ENCODE results near the gene TACC2.
"Not testable (repeated sequence)": the region's sequence is repeated elsewhere in the genome, so short reads cannot be mapped to it uniquely, and the experiment has no call there.

The TACC2 gene

GRCh38 chr10:122072491-122072890, 83.5 kb downstream of the TACC2 start:
- H3K27ac ChIP-seq (ENCODE audit: low read length): no peak overlapping the region
- H4K20me1 ChIP-seq (ENCODE audit: insufficient read depth, low read length): no peaks in the 10 kb centered on the region
- no peak for ATAC-seq (ENCODE audit: insufficient read depth, low read depth)
- H3K9ac ChIP-seq (ENCODE audit: low read depth, low read length): no peak overlapping the region
- DNase-seq: no peak
- no peak overlapping the region for H3K4me2 ChIP-seq (ENCODE audit: insufficient read depth, low read length)
- no peaks in the 10 kb centered on the region for H3K9me3 ChIP-seq (ENCODE audit: insufficient read depth, low read length, severe bottlenecking)
- H3K36me3 ChIP-seq (ENCODE audit: insufficient read depth, low read length): no peaks in the 10 kb centered on the region
- H3K4me1 ChIP-seq (ENCODE audit: insufficient read depth, low read length): no peaks in the 10 kb centered on the region
- no peak overlapping the region for H3K4me3 ChIP-seq (ENCODE audit: low read depth in 1 of 2, low read length in 2 of 2)
- no peak overlapping the region for H2AFZ ChIP-seq (ENCODE audit: low read depth, low read length)
- no peak for TF ChIP-seq CTCF (IDR thresholded peaks at IDR 0.05; ENCODE audit: borderline replicate concordance, extremely low read depth, low read length, poor library complexity, severe bottlenecking)
- no peak for TF ChIP-seq EZH2 (IDR thresholded peaks at IDR 0.05; ENCODE audit: borderline replicate concordance, low read depth, low read length, severe bottlenecking)
- no peaks in the 10 kb centered on the region for H3K79me2 ChIP-seq (ENCODE audit: insufficient read depth, low read length)
- H3K27me3 ChIP-seq (ENCODE audit: insufficient read depth, low read length, poor library complexity): no peaks in the 10 kb centered on the region

GRCh38 chr10:122073508-122073907, 84.5 kb downstream of the TACC2 start:
- Histone ChIP-seq H3K79me2 (ENCODE audit: insufficient read depth, low read length) (no peaks in the 10 kb centered on the region), H3K9me3 (ENCODE audit: insufficient read depth, low read length, severe bottlenecking) (no peaks in the 10 kb centered on the region), H3K9ac (ENCODE audit: low read depth, low read length) (no peak overlapping the region), H3K27ac (ENCODE audit: low read length) (no peak overlapping the region), H2AFZ (ENCODE audit: low read depth, low read length) (no peak overlapping the region), H3K36me3 (ENCODE audit: insufficient read depth, low read length) (no peaks in the 10 kb centered on the region), H4K20me1 (ENCODE audit: insufficient read depth, low read length) (no peaks in the 10 kb centered on the region), H3K4me2 (ENCODE audit: insufficient read depth, low read length) (no peak overlapping the region), H3K4me3 (ENCODE audit: low read depth in 1 of 2, low read length in 2 of 2) (no peak overlapping the region), H3K27me3 (ENCODE audit: insufficient read depth, low read length, poor library complexity) (no peaks in the 10 kb centered on the region), H3K4me1 (ENCODE audit: insufficient read depth, low read length) (no peaks in the 10 kb centered on the region)
- no peak for DNase-seq
- TF ChIP-seq EZH2 (IDR thresholded peaks at IDR 0.05; ENCODE audit: borderline replicate concordance, low read depth, low read length, severe bottlenecking): no peak
- no peak for TF ChIP-seq CTCF (IDR thresholded peaks at IDR 0.05; ENCODE audit: borderline replicate concordance, extremely low read depth, low read length, poor library complexity, severe bottlenecking)
- no peak for ATAC-seq (ENCODE audit: insufficient read depth, low read depth)

- no peaks in the 10 kb centered on the region for H3K27me3 ChIP-seq (ENCODE audit: insufficient read depth, low read length, poor library complexity)
- no peaks in the 10 kb centered on the region for H3K79me2 ChIP-seq (ENCODE audit: insufficient read depth, low read length)
- H2AFZ ChIP-seq (ENCODE audit: low read depth, low read length): no peak overlapping the region
- no peaks in the 10 kb centered on the region for H3K9me3 ChIP-seq (ENCODE audit: insufficient read depth, low read length, severe bottlenecking)
- H3K9ac ChIP-seq (ENCODE audit: low read depth, low read length): no peak overlapping the region
- no peaks in the 10 kb centered on the region for H3K4me1 ChIP-seq (ENCODE audit: insufficient read depth, low read length)
- no peaks in the 10 kb centered on the region for H3K36me3 ChIP-seq (ENCODE audit: insufficient read depth, low read length)
- no peak for ATAC-seq (ENCODE audit: insufficient read depth, low read depth)
- no peak overlapping the region for H3K27ac ChIP-seq (ENCODE audit: low read length)
- no peak overlapping the region for H3K4me3 ChIP-seq (ENCODE audit: low read depth in 1 of 2, low read length in 2 of 2)
- H4K20me1 ChIP-seq (ENCODE audit: insufficient read depth, low read length): no peaks in the 10 kb centered on the region
- no peak for DNase-seq
- H3K4me2 ChIP-seq (ENCODE audit: insufficient read depth, low read length): no peak overlapping the region
- TF ChIP-seq CTCF (IDR thresholded peaks at IDR 0.05; ENCODE audit: borderline replicate concordance, extremely low read depth, low read length, poor library complexity, severe bottlenecking): no peak
- no peak for TF ChIP-seq EZH2 (IDR thresholded peaks at IDR 0.05; ENCODE audit: borderline replicate concordance, low read depth, low read length, severe bottlenecking)
These were observed 86.2 kb downstream of the TACC2 start for GRCh38 chr10:122075171-122075570.

GRCh38 chr10:122075876-122076275, 86.9 kb downstream of the TACC2 start:
- not testable (repeated sequence) for H3K4me2 ChIP-seq (ENCODE audit: insufficient read depth, low read length); H3K27ac ChIP-seq (ENCODE audit: low read length); H3K27me3 ChIP-seq (ENCODE audit: insufficient read depth, low read length, poor library complexity); H4K20me1 ChIP-seq (ENCODE audit: insufficient read depth, low read length); DNase-seq; H2AFZ ChIP-seq (ENCODE audit: low read depth, low read length); H3K9me3 ChIP-seq (ENCODE audit: insufficient read depth, low read length, severe bottlenecking); ATAC-seq (ENCODE audit: insufficient read depth, low read depth); H3K36me3 ChIP-seq (ENCODE audit: insufficient read depth, low read length); H3K9ac ChIP-seq (ENCODE audit: low read depth, low read length); H3K4me1 ChIP-seq (ENCODE audit: insufficient read depth, low read length); H3K79me2 ChIP-seq (ENCODE audit: insufficient read depth, low read length); H3K4me3 ChIP-seq (ENCODE audit: low read depth in 1 of 2, low read length in 2 of 2)

Data from DND-41 (cell line).